SIG-M5 treated with dmso at 0.1 percent for 504 hours (cell line): ENCODE data around the gene CATSPERE.
"Not testable (repeated sequence)": the region's sequence is repeated elsewhere in the genome, so short reads cannot be mapped to it uniquely, and the experiment has no call there.

Source experiments
- DNase-seq: peaks from one replicate; lab custom pipeline; 2025; ENCODE audit not compliant: unreplicated experiment; lab: John Stamatoyannopoulos, UW

The CATSPERE gene

DNA sequence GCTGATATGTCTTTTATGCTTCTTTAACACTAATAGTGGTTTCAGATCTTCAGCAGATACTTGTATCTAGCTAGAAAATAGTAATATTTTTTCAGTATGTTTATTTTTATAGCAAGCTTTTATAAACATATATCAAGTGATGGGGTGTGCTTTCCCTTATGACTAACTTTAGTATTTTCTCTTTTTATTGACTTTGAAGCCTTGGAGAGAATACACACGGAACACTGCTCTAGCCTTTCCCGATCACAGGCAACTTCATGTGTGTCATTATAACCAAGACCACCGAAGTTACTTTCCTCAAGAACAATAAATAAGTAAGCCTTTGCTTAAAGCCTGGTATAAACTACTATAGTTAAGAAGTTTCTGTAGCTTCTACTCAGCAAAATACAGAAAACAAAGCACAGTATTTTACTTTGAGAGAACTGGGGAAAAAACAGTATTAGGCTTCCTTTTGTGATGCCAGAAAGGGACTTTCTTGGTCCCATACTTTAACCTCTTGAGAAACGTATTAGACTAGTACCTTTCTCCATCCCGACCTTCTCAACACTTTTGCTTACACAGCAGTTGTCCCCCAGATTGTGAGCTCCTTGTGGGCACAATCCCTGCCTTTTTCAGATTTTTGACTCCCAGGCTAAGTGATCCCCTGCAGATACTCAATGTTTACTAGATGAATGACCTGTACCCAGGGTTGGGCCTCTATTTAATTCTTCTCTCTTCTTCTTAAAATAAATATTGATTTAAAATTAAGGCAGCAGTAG is 12.6 kb upstream of the CATSPERE start:
- DNase-seq: no peak

DNA sequence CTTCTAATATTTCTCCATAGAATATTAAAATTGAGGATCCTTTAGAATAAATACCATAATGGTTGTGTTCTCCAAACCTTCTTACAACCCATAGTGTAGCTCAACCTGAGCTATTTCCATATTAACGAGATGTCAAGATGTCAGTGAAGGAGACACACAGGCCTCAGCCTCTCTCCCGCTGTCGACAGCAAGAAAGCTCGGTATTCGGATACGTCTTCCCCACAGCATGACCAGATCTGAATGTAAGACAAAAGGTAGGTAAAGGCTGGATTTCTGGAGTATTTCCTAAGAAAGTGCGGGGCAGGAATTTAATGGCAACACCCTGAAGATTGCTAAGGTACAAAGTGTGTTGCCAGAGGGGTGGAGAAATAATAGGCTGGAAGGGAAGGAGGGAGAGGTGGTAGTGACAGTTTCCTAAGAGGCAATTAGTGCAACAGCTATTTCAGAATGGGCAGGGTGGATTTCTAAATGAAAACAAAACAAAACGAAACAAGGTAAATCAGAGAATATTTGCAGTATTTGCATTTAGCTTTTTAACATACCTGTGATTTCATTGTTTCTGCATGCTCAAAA is 11.1 kb upstream of the CATSPERE start:
- peak; percentile 47 for DNase-seq

DNA sequence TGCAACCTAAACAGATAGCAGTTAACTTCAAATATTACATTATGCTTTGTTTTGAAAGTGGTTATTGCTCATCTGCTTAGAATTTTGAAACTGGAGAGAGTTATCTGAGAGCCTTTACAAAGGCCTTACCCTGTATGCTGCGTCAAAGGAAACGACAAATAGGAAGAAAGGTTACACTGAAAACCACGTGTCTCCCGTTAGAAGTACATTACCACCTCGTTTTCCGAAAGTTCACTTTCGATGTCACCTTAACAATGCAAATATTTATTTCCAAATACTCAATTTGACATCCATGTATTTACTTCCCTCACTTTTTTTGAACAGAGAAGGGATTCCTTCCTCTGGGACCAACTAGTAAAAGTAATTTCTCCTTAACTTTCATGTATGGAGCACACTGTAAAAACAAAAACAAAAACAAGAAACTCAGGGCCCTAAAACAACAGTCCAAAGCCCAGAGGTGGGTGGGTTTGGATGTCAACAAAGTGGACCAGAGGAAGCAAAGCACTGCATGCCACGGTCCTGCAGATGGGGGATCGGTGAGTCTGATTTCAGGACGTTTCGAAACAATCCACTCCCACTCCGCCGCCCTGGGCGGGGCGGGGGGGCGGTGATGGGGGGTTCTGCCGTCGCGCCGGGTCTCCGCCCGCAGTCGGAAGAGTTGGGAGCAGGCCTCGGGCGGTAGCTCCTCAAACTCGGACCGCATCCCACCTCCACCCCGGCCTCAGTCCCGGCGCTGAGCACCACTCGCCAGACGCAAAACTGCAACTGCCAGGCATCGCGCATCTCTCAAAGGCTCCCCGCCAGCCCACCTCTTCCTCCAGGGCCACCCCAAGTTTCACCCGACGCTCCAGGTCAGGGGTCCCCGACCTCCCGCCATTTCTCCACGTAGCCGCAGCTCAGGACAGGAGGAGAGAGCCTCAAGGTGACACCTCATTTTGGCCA is 10.2 kb upstream of the CATSPERE start:
- DNase-seq: peak; percentile 82

DNA sequence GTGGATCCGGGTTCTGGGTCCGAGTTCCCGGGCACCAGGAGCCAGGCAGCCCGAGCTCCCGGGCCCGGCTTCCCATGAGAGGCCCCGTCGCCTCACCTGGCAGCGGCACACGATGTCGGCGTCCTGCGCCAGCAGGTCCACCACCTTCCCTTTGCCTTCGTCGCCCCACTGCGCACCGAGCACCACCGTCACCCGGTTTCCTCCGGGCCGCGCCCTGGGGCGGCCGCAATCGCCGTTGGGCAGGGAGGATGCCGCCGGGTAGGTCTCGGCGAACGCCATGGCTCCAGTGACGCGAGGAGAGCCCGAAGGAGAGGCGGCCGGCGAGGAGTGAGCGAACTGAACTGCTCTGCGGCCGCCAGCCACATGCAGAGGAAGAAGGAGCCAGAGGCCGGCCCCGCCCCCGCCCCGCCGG is 9.5 kb upstream of the CATSPERE start, which contains the start of gene ADSS2:
Gene ADSS2, minus strand, starts transcription at position 371 of the 412 bp plus-strand sequence. Its CDS starts 92 bp downstream, at position 279.
- no peak for DNase-seq

DNA sequence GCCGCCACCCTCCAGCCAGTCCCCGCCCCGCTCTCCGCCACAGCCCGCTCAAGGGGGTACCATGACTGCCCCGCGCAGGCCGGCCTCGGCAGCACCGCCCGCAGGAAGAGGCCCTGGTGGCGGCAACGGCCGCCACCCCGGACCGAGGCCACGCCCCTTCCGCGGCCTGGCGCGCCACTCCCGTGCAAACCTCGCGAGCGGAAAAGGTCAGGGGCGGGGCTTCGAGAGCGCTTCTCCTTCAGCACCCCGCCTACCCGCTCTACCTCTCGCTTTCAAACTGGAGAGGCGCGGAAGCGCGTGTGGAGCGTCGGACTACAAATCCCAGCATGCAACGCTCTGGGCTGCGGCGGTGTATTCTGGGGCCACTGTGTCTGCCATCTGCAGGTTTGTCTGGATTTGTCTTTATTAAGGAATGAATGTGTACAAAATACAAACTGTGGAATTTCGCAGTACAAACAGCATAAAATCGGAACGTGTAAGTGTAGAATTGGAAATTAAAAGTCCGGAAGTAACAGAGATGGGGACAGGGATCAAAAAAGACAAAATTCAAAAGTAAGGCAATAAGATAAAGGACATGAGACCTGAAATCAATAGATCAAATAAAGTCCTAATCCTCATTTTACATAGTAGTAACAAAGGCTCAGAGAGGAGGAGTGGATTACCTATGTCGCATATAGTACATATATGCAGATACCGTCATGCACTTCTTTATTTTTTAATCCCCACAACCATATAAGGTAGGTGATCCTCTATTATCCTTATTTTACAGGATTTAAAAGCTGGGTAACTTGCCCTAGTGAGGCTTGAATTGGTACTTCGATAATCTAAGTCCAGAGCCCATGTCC is 8.9 kb upstream of the CATSPERE start:
- peak; percentile 100 for DNase-seq

DNA sequence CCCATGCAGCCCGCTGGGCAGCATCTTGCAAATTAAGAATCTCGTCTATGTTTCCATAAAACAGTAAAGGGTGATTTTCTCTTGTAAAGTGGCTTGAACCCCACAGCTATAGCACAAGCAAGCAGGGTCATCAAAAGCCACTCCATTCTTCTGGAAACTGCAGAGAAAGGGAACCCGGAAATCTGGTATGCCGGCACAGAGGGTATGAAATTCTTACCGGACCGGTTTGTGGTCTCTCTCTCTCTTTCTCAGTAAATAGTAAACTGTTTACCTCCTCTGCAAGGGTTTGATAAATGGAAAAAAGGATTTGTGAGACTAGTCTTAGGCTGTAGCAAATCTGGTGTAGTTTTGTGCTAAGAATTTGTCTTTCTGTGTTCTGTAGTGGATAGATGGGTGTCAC is 6.7 kb upstream of the CATSPERE start:
- no peak for DNase-seq

DNA sequence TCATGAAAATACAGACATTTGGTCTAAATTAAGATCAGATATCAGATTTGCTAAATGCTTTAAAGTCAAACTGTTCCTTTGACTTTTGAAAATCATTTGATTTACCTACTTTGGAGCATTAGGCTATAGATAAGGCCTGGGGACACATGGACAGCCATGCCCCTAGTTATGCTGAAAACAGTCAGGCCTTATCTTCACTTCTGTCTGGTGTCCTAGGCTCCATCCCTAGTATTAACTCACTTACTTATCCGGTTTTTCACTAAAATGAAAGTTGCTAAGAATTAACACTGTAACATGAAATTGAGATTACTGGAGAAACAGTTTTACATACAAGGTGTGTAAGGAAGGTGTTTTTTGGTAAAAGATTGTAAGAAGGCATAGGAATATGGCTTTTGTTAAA is 4.5 kb upstream of the CATSPERE start:
- no peak for DNase-seq

DNA sequence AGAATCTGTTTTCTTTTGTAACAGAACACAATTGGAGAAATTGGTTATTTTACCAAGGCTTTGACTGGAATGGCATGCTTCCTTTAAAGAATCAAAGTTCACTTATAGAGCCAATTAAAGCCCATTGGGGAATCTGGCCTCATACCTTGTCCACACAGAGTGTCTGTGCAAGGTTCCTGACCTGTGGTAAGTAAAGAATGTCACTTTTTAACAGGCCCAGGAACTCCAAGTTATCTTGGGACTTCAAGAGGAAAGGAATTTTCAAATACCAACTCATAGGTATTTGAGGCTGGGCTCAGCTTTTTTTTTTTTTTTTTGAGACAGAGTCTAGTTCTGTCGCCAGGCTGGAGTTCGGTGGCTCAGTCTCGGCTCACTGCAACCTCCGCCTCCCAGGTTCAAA is 2.3 kb upstream of the CATSPERE start:
- no peak for DNase-seq

DNA sequence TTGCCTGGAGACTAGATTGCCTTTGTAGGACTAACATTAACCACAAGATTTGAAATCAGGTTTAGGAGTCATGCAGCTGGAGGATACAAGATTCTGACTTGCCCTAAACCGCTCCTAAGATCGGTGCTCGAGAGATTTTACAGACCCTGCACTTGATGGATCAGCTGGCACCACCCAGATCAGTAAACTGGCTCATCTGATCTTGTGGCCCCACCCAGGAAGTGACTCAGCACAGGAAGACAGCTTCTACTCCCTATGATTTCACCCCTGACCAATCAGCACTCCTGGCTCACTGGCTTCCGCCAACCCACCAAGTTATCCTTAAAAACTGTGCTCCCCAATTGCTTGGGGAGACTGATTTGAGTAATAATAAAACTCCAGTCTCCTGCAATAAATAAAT is 876 bp upstream of the CATSPERE start:
- DNase-seq: peak; percentile 13

DNA sequence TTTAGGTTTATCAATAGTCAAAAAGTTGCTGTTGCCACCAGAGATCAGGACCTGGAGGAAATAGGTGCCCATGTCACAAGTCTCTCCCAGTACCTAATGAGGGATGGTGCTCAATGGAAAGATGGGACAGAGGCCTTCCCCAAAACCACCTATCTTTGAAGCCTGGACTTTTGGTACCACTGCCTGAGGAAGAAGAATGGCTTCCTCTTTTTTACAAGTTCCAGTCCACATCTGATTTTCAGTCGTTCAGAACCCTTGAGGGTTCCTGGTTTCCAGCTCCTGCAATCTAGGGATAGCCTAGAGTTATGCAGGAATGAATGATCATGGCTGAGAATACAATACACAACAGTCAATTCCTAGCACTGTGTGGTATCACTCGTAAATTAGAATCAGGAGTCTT is 5.7 kb downstream of the CATSPERE start:
- no peak for DNase-seq

DNA sequence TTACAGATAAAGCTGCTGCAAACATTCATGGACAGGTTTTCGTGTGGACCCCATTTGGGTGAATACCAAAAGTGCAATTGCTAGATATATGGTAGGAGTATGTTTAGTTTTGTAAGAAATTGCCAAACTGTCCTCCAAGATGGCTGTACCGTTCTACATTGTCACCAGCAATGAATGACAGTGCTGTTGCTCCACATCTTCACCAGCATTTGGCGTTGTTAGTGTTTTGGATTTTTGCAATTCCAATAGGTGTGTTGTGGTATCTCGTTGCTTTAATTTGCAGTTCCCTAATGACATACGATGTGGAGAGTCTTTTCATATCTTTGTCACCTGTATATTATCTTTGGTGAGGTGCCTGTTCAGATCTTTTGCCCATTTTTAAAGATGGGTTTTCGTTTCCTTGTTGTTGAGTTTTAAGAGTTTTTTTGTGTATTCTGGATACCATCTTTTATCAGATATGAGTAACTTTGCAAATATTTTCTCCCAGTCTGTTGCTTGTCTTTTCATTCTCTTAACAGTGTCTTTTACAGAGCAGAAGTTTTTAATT is 12.1 kb downstream of the CATSPERE start:
- no peak for DNase-seq

DNA sequence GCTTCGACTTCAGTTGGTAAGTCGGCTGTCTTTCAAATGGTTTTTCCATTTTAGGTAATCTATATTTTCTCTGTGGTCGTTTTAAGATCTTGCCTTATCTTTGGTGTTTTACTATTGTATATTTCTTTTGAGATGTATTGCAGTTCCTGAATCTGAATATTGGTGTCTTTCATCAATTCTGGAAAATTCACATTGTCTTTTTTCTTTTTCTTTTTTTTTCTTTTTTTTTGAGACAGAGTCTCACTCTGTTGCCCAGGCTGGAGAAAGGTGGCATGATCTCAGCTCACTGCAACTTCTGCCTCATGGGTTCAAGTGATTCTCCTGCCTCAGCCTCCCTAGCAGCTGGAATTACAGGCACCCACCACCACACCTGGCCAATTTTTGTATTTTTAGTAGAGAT is 23.9 kb downstream of the CATSPERE start:
- DNase-seq: not testable (repeated sequence)

DNA sequence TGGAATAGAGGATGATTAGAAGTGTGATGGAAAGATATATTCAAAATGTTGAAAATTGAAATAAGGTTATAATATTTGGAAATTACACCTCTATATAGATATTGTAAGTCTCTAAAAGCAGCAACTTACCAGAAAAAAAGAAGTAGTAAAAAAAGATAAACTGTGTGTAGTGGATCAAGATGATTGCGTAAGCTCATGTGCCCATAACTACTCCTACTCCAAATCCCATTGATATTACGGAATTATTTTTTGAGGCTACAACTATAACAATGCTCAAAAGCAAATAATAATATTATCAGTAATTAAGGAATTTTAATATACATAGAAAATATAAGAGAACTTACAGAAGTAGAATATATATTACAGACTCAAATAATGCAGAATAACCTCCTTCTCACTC is 33.6 kb downstream of the CATSPERE start:
- DNase-seq: no peak

DNA sequence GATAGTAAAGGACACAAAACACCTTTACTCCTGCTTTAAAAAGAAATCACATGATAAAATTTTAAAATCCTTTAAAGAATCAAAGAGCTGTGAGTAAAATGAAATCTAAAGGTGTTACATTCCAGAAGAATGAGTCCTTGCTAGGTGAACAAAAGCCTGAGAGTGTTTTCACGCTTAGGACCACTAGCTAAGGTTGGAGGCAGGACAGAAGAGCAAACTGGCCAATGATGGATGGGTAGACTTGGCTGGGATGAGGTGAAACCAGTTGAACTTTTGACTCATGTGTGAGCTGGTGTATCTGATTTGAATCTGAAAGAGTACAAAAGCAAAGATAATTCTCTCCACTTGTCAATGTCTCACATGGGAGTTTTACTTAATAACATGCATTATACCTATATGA is 35.1 kb downstream of the CATSPERE start:
- DNase-seq: no peak

DNA sequence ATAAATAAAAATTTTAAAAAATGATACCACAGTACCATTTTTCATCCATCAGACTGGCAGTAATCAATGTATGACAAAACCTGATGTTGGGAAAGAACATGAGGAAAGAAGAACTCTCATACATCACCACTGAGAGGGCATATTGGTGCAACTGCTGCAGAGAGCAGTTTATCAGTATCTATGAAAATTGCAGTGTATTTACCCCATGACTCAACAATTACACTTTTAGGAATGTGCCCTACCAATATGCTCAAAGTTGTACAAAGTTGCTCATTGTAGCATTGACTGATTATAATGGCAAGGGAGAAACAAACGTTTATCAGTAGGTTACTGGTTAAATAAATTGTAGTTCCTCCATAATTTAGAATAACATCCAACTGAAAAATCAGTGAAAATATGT is 36.7 kb downstream of the CATSPERE start:
- DNase-seq: no peak

DNA sequence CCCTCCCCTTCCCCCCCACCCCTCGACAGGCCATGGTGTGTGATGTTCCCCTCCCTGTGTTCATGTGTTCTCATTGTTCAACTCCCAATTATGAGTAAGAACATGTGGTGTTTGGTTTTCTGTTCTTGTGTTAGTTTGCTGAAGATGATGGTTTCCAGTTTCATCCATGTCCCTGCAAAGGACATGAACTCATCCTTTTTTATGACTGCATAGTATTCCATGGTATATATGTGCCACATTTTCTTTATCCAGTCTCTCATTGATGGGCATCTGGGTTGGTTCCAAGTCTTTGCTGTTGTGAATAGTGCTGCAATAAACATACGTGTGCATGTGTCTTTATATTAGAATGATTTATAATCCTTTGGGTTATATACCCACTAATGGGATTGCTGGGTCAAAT is 38.4 kb downstream of the CATSPERE start:
- DNase-seq: not testable (repeated sequence)

DNA sequence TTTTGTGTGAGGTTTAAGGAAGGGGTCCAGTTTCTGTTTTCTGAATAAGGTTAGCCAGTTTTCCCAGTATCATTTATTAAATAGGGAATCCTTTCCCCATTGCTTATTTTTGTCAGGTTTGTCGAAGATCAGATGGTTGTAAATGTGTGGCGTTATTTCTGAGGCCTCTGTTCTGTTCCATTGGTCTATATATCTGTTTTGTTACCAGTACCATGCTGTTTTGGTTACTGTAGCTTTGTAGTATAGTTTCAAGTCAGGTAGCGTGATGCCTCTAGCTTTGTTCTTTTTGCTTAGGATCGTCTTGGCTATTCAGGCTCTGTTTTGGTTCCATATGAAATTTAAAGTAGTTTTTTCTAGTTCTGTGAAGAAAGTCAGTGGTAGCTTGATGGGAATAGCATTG is 39.4 kb downstream of the CATSPERE start:
- DNase-seq: not testable (repeated sequence)

DNA sequence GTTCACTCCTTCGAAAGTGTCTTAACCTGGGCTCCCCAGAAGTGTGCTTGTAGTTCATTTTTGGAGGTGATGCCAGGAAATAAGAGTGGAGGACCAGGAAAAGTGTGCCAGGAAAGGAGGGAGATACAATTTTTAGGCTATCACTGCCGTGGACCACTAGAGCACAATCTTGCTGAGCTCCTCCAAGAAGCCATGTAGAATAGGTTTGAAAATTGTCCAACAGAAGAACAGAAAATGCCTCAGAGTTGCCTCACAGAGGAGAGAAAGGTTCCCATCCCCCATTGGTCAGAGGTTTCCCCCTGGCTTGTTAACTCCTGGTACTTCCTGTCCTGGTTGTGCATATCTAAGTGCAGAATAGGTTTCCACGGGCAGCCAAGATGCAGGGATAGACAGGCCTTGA is 41.6 kb downstream of the CATSPERE start:
- DNase-seq: no peak

DNA sequence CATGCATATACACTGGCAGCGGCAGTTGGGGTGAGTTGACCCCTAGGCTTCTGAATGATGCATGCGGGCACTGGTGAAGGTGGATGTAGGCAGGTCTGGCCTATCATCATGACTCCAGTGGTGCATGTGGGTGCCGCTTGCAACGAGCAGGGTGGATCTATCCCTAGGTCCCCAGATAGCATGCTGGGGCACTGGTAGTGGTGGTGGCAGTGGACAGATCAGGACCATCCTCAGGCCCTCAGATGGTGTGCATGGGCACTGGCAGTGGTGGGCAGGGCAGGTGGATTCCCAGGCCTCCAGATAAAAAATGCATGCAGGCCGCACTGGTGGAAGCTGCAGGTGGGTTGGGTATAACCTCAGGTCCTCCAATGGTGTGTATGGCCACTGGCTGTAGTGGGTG is 52.4 kb downstream of the CATSPERE start:
- no peak for DNase-seq

DNA sequence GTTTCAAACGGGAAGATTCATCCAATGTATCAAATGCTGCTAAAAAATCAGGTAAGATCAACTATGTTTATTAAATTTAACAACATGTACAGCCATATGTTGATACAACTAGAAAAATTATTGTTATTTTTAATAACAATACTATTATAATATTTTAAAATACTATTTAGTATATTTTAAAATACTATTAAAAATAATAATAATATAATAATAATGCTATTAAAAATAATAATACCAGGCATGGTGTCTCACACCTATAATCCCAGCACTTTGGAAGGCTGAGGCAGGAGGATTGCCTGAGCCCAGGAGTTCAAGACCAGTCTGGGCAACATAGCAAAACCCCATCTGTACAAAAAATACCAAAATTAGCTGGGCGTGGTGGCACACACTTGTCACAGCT is 54.6 kb downstream of the CATSPERE start:
- no peak for DNase-seq

DNA sequence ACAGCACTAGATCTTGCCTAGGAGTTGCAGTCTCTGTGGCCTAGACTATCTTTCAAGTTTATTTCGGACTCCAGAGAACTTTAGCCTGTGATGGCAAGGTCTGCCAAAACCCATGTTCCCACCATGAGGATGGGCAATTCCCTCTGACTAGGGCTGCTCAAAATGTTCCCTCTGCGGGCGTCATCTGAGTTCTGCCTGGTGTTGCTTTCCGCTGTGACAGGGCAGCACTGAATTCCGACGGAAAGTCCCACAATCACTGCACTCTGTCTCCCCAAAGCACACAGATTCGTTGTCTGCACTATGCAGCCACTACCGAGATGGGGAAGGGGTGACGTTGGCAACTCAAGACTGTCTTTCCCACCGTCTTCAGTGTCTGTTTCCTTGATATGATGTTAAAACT is 75.2 kb downstream of the CATSPERE start:
- DNase-seq: no peak
